GM21423 (cell line): Measurements from ENCODE around the gene TOGARAM2.

ENCODE experiments used
- ATAC-seq: cut with Tn5 transposase; IDR thresholded peaks from one replicate; pipeline ENCODE4 v1.9.1; 2021; ENCODE audit warnings: mild to moderate bottlenecking, moderate library complexity; ENCODE audit not compliant: unreplicated experiment

TOGARAM2 gene

GRCh38 chr2:29052807-29053206, 71.7 kb downstream of the TOGARAM2 start:
- ATAC-seq = no peak

- no peak for ATAC-seq
Measured at GRCh38 chr2:29053223-29053622, 72.1 kb downstream of the TOGARAM2 start.

GRCh38 chr2:29053670-29054400, 72.7 kb downstream of the TOGARAM2 start:
- no peak for ATAC-seq

GRCh38 chr2:29054430-29054829, 73.3 kb downstream of the TOGARAM2 start:
- ATAC-seq = no peak

GRCh38 chr2:29055601-29056000, 74.5 kb downstream of the TOGARAM2 start:
- no peak for ATAC-seq

GRCh38 chr2:29056452-29056851, 75.4 kb downstream of the TOGARAM2 start:
- no peak for ATAC-seq

- ATAC-seq = no peak
Measured at GRCh38 chr2:29057006-29057405, 75.9 kb downstream of the TOGARAM2 start.

- no peak for ATAC-seq
Measured at GRCh38 chr2:29059624-29060023, 78.5 kb downstream of the TOGARAM2 start.

- ATAC-seq = no peak
Measured at GRCh38 chr2:29060441-29060840, 79.3 kb downstream of the TOGARAM2 start.

- ATAC-seq = no peak
Measured at GRCh38 chr2:29061176-29061575, 80.1 kb downstream of the TOGARAM2 start.

- no peak for ATAC-seq
Measured at GRCh38 chr2:29061616-29062015, 80.5 kb downstream of the TOGARAM2 start.

GRCh38 chr2:29062371-29062770, 81.3 kb downstream of the TOGARAM2 start:
- no peak for ATAC-seq

GRCh38 chr2:29063056-29063455, 82.0 kb downstream of the TOGARAM2 start:
- no peak for ATAC-seq

- no peak for ATAC-seq
Measured at GRCh38 chr2:29063646-29064345, 82.7 kb downstream of the TOGARAM2 start.

- no peak for ATAC-seq
Measured at GRCh38 chr2:29064346-29064715, 83.2 kb downstream of the TOGARAM2 start.

- no peak for ATAC-seq
Measured at GRCh38 chr2:29064746-29065067, 83.6 kb downstream of the TOGARAM2 start.

GRCh38 chr2:29065068-29065811, 84.1 kb downstream of the TOGARAM2 start:
- ATAC-seq = no peak

GRCh38 chr2:29066271-29066860, 85.3 kb downstream of the TOGARAM2 start:
- ATAC-seq = no peak

GRCh38 chr2:29066997-29067605, 86.0 kb downstream of the TOGARAM2 start:
- ATAC-seq = no peak

- ATAC-seq = no peak
Measured at GRCh38 chr2:29068513-29068912, 87.4 kb downstream of the TOGARAM2 start.

- no peak for ATAC-seq
Measured at GRCh38 chr2:29070526-29070925, 89.4 kb downstream of the TOGARAM2 start.
